ENCODE measurements around the gene TCIRG1. TPM values are rescaled to one million over a fixed set of nuclear protein-coding genes. Genes with fewer than 3 reads are reported as not detected.

TCIRG1 gene
- total RNA-seq, 1 experiment from 2014 or later = 44.7 TPM

GRCh38 chr11:68044898-68045351 lies 6.1 kb downstream of the TCIRG1 start:
- Histone ChIP-seq H3K27me3 (ENCODE audit: control insufficient read depth, insufficient read depth, low read length) (no peaks in the 10 kb centered on the region), H3K4me3 (ENCODE audit: insufficient read depth, low read depth, low read length) (no peak overlapping the region), H3K36me3 (replicated peaks; ENCODE audit: control insufficient read depth, insufficient read depth, low read length) (no peaks in the 10 kb centered on the region)
- peak; percentile 65 for DNase-seq

DNA sequence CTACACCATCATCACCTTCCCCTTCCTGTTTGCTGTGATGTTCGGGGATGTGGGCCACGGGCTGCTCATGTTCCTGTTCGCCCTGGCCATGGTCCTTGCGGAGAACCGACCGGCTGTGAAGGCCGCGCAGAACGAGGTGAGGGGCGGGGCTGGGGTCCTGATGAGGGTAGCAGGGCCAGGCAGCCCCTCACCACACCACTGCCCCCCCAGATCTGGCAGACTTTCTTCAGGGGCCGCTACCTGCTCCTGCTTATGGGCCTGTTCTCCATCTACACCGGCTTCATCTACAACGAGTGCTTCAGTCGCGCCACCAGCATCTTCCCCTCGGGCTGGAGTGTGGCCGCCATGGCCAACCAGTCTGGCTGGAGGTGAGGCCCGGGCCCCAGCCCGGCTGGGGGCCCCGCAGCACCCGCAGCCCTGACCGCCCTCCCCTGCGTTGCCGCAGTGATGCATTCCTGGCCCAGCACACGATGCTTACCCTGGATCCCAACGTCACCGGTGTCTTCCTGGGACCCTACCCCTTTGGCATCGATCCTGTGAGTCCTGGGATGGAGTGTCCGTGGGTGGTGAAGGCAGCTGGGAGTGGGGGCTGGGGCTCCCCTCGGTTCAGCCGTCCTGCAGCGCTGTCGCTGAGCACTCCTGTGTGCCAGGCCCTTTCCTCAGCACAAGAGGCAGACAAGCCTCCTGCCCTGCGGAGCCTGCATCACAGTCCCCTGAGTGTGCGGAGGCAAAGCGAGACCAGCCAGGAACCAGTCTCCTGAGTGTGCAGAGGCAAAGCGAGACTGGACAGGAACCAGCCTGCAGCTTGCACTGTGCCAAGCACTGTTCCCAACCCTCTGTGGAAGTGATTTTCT lies 8.8 kb downstream of the TCIRG1 start:
- no peak overlapping the region for H3K4me3 ChIP-seq (ENCODE audit: insufficient read depth, low read depth, low read length)

DNA sequence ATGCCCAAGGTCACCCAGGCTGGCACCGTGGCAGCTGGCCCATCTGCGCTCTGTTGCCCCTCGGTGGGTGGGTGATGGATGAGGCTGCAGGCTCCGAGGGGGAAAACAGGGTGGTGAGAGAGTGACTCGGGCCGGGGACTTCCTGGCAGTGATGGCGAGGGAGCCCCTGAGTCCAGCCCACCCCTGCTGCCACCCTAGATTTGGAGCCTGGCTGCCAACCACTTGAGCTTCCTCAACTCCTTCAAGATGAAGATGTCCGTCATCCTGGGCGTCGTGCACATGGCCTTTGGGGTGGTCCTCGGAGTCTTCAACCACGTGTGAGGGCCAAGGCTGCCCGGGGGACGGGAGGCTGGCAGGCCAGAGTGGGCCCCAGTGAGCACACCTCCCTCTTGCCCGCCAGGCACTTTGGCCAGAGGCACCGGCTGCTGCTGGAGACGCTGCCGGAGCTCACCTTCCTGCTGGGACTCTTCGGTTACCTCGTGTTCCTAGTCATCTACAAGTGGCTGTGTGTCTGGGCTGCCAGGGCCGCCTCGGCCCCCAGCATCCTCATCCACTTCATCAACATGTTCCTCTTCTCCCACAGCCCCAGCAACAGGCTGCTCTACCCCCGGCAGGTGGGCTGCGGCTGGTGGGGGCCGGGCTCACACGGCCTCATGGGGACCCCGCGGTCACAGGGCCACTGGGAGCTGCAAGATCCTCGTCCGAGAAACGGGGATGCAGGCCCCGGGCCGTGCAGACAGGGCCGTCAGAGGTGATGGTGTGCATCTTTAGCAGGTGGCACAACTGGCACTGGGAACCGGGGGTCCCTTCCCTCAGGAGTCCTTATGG lies 10.1 kb downstream of the TCIRG1 start:
- peak; percentile 69 for DNase-seq
- Histone ChIP-seq H3K27me3 (ENCODE audit: control insufficient read depth, insufficient read depth, low read length) (no peaks in the 10 kb centered on the region), H3K36me3 (replicated peaks; ENCODE audit: control insufficient read depth, insufficient read depth, low read length) (peaks cover 5% of the 10 kb centered on the region), H3K4me3 (ENCODE audit: insufficient read depth, low read depth, low read length) (no peak overlapping the region)

More for the DNA sequence above, 8.8 kb downstream of the TCIRG1 start:
- DNase-seq = peak; percentile 64
- H3K27me3 ChIP-seq (ENCODE audit: control insufficient read depth, insufficient read depth, low read length) = no peaks in the 10 kb centered on the region
- no peaks in the 10 kb centered on the region for H3K36me3 ChIP-seq (replicated peaks; ENCODE audit: control insufficient read depth, insufficient read depth, low read length)

- peak; percentile 74 for DNase-seq
Measured at GRCh38 chr11:68049509-68050370, 10.9 kb downstream of the TCIRG1 start.

GRCh38 chr11:68050371-68050841 lies 11.6 kb downstream of the TCIRG1 start:
- Histone ChIP-seq H3K36me3 (replicated peaks; ENCODE audit: control insufficient read depth, insufficient read depth, low read length) (peaks cover 6% of the 10 kb centered on the region), H3K27me3 (ENCODE audit: control insufficient read depth, insufficient read depth, low read length) (no peaks in the 10 kb centered on the region), H3K4me3 (ENCODE audit: insufficient read depth, low read depth, low read length) (no peak overlapping the region)
- peak; percentile 69 for DNase-seq

More at GRCh38 chr11:68049509-68050370, 10.9 kb downstream of the TCIRG1 start:
- Histone ChIP-seq H3K36me3 (replicated peaks; ENCODE audit: control insufficient read depth, insufficient read depth, low read length) (peaks cover 6% of the 10 kb centered on the region), H3K27me3 (ENCODE audit: control insufficient read depth, insufficient read depth, low read length) (no peaks in the 10 kb centered on the region), H3K4me3 (ENCODE audit: insufficient read depth, low read depth, low read length) (no peak overlapping the region)

DNA sequence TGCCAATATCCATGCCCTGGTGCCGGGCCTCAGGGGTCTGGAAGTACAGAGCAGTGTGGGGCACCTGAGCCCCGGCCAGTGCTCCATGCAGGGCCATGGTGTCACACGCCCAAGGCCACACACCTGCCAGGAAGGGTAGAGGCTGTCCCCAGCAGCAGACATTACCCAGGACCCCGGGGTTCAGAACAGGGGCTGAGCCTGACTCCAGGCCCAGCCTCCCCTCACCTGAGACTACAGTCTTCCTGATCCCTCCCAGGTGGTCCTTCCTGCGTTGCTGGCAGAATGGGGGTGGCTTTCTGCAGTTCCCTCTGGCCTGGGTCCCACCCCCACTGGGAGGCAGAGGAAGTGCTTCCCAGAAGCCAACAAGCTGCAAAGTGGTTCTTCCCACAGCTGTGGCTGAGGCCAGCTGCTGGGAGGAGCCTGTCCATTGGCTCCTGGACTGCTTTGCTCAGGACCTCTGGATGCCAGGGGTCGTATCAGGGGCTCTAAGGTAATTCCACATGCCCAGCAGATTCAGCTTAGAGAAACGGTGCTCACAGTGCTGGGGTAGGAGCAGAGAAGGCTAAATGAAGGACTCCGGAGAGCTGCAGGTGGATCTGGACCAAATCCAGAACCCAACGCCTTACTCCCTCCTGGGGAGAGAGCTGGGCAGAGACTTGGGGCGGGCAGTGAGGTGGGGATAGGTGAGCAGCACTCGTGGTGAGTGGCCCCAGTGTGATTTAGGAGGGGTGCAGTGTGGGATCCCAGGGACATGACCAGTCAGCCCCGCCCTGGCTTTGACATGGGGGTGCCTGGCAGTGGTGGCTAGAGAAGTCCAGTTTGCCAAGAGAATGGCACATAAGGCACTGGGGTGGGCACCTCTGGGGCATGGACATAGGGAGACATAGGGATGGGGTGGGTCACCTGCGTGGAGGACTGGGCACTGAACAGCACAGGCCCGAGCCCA lies 12.6 kb downstream of the TCIRG1 start:
- peak; percentile 81 for DNase-seq
- peaks cover 6% of the 10 kb centered on the region for H3K36me3 ChIP-seq (replicated peaks; ENCODE audit: control insufficient read depth, insufficient read depth, low read length)
- H3K27me3 ChIP-seq (ENCODE audit: control insufficient read depth, insufficient read depth, low read length) = no peaks in the 10 kb centered on the region
- H3K4me3 ChIP-seq (ENCODE audit: insufficient read depth, low read depth, low read length) = no peak overlapping the region

DNA sequence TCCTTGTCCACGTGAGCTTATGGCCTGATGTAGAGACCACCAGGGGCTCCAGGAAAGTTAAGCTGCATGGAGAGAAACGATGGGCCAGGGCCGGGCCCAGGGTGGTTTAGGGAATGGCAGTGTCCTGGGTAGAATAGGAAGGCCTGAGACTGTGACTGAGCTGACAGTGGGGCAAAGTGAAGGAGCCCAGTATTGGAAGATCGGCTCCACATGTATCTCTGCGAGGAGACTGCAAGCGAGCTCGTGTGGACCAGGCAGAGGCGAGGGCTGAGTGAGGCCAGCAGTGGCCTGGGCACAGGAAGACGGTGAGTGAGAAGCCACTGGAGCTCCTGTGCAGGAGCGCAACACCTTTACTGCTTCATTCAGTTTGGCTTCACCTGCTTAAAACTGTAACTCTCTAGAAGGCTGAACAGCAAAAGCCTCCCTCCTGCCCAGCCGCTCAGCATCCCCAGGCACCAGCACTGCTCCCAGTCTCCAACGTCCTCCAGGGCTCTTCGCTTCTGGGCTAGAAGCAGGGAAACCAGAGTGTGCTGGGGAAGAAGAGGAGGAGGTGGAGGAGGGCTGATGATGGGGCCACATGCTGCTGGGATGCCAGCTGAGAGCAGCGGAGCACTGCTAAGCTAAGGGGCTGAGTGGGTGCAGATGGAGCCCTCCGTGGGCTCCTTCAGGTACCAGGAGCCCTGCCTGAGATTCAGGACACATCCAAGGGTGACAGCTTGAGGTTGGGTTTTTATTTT lies 13.5 kb downstream of the TCIRG1 start:
- Histone ChIP-seq H3K27me3 (ENCODE audit: control insufficient read depth, insufficient read depth, low read length) (no peaks in the 10 kb centered on the region), H3K4me3 (ENCODE audit: insufficient read depth, low read depth, low read length) (no peak overlapping the region), H3K36me3 (replicated peaks; ENCODE audit: control insufficient read depth, insufficient read depth, low read length) (peaks cover 6% of the 10 kb centered on the region)
- peak; percentile 48 for DNase-seq

GRCh38 chr11:68053117-68053516 lies 14.3 kb downstream of the TCIRG1 start:
- DNase-seq = peak; percentile 43
- H3K4me3 ChIP-seq (ENCODE audit: insufficient read depth, low read depth, low read length) = no peak overlapping the region
- no peaks in the 10 kb centered on the region for H3K27me3 ChIP-seq (ENCODE audit: control insufficient read depth, insufficient read depth, low read length)
- H3K36me3 ChIP-seq (replicated peaks; ENCODE audit: control insufficient read depth, insufficient read depth, low read length) = peaks cover 6% of the 10 kb centered on the region

DNA sequence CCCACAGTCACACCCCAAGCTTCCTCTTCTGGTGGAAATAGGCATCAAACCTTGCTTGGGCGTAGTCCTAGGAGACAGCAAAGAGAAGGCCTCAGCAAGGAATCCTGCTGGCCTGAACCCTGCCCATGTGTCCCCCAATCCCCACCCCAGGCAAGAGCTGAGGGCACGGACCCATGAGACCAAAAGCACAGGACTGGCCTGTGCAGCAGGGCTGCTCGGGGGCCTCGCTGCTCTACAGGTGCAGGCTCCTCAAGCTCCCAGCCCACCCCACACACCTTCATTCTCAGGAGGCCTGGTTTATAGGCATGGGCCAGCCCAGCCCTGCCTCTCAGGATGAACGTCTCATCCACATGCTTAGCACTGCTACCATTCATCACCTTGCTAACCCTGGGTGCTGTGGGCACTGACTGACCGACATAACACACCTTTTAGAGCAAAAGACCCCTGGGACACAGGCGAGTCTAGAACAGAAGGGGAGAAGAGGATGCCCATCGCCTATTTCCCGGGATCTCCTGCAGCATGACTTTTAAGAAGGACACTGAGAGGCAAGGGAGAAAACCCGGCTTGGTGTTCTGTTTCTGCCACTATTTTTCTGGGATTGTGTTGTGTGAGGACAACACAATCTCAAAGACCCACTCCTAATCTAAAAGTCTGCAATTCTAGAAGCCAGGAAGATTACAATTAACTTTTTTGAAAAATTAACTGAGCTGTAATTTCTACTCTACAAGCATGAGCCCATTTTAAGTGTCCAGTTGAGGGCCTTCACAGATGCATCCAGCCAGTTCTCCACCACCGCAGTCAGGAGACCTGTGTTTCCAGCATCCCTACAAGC lies 15.4 kb downstream of the TCIRG1 start:
- peak; percentile 39 for DNase-seq
- Histone ChIP-seq H3K36me3 (replicated peaks; ENCODE audit: control insufficient read depth, insufficient read depth, low read length) (peaks cover 6% of the 10 kb centered on the region), H3K27me3 (ENCODE audit: control insufficient read depth, insufficient read depth, low read length) (no peaks in the 10 kb centered on the region), H3K4me3 (ENCODE audit: insufficient read depth, low read depth, low read length) (no peak overlapping the region)

GRCh38 chr11:68056317-68057285 lies 17.8 kb downstream of the TCIRG1 start:
- no peaks in the 10 kb centered on the region for H3K27me3 ChIP-seq (ENCODE audit: control insufficient read depth, insufficient read depth, low read length)
- no peak for DNase-seq

GRCh38 chr11:68057807-68058206 lies 19.0 kb downstream of the TCIRG1 start:
- no peak overlapping the region for H3K4me3 ChIP-seq (ENCODE audit: insufficient read depth, low read depth, low read length)
- peaks cover 22% of the 10 kb centered on the region for H3K36me3 ChIP-seq (replicated peaks; ENCODE audit: control insufficient read depth, insufficient read depth, low read length)
- no peak for DNase-seq
- H3K27me3 ChIP-seq (ENCODE audit: control insufficient read depth, insufficient read depth, low read length) = no peaks in the 10 kb centered on the region

More at GRCh38 chr11:68056317-68057285, 17.8 kb downstream of the TCIRG1 start:
- Histone ChIP-seq H3K36me3 (replicated peaks; ENCODE audit: control insufficient read depth, insufficient read depth, low read length) (peaks cover 13% of the 10 kb centered on the region), H3K4me3 (ENCODE audit: insufficient read depth, low read depth, low read length) (no peak overlapping the region)
